NOMO-1 treated with dmso at 0.1 percent for 144 hours (cell line): Measurements from ENCODE around the gene TPM4.

ENCODE experiments used
- DNase-seq: peaks from one replicate; lab custom pipeline; 2025; ENCODE audit not compliant: unreplicated experiment; lab: John Stamatoyannopoulos, UW

Gene TPM4

GRCh38 chr19:16041299-16041990 is 34.9 kb upstream of the TPM4 start:
- DNase-seq = peak; percentile 49

GRCh38 chr19:16041991-16042386 is 34.3 kb upstream of the TPM4 start:
- no peak for DNase-seq

- DNase-seq = no peak
Observed at GRCh38 chr19:16042533-16043085, 33.7 kb upstream of the TPM4 start.

GRCh38 chr19:16043156-16043757 is 33.0 kb upstream of the TPM4 start:
- no peak for DNase-seq

- no peak for DNase-seq
Observed at GRCh38 chr19:16044746-16045145, 31.5 kb upstream of the TPM4 start.

- no peak for DNase-seq
Observed at GRCh38 chr19:16045171-16045570, 31.1 kb upstream of the TPM4 start.

- DNase-seq = no peak
Observed at GRCh38 chr19:16045893-16046292, 30.4 kb upstream of the TPM4 start.

GRCh38 chr19:16048583-16048982 is 27.7 kb upstream of the TPM4 start:
- no peak for DNase-seq

GRCh38 chr19:16051254-16052025 is 24.9 kb upstream of the TPM4 start:
- no peak for DNase-seq

GRCh38 chr19:16052353-16052752 is 23.9 kb upstream of the TPM4 start:
- no peak for DNase-seq

- DNase-seq = no peak
Observed at GRCh38 chr19:16057062-16057461, 19.2 kb upstream of the TPM4 start.

GRCh38 chr19:16060294-16060693 is 16.0 kb upstream of the TPM4 start:
- DNase-seq = no peak

- DNase-seq = no peak
Observed at GRCh38 chr19:16061943-16062342, 14.4 kb upstream of the TPM4 start.

- peak; percentile 25 for DNase-seq
Observed at GRCh38 chr19:16062789-16063188, 13.5 kb upstream of the TPM4 start.

GRCh38 chr19:16064209-16064889 is 11.9 kb upstream of the TPM4 start:
- DNase-seq = no peak

- DNase-seq = no peak
Observed at GRCh38 chr19:16066611-16067104, 9.6 kb upstream of the TPM4 start.

- no peak for DNase-seq
Observed at GRCh38 chr19:16067205-16067938, 8.9 kb upstream of the TPM4 start.

- DNase-seq = no peak
Observed at GRCh38 chr19:16068696-16069259, 7.5 kb upstream of the TPM4 start.

GRCh38 chr19:16069813-16070365 is 6.4 kb upstream of the TPM4 start:
- DNase-seq = no peak
